Natural killer cell (primary cell): ENCODE measurements around the gene PCED1A. TPM values are rescaled to one million over a fixed set of nuclear protein-coding genes. Genes with fewer than 3 reads are reported as not detected.
A peak's percentile ranks its signal among the peaks of the same experiment; 100 is the strongest.

Experiments
- ATAC-seq, 3 donors: fragments of 150-1000 bp in 2 of 3; fragments of 200-7000 bp in 1 of 3; cut with Tn5 transposase; 1 replicate in 1 of 3; 2 replicates in 2 of 3; pipeline ENCODE4 v1.10.0; 2021; ENCODE audit warnings: mild to moderate bottlenecking in 2 of 3, moderate library complexity in 2 of 3
- DNase-seq, 2 donors: peaks; one replicate each; pipeline versions ENCODE4 v3.0.0 to v3.0.0-alpha.2; 2013 to 2021; ENCODE audit warnings: mixed read lengths in 1 of 2
- H3K27ac ChIP-seq: one replicate; pipeline ENCODE4 v1.5.1; 2013; ENCODE audit warnings: mild to moderate bottlenecking, low read length
- H3K27me3 ChIP-seq: one replicate; pipeline ENCODE4 v1.6.1; 2013; ENCODE audit warnings: low read length; ENCODE audit not compliant: control insufficient read depth, insufficient read depth
- H3K36me3 ChIP-seq: one replicate; pipeline ENCODE4 v1.6.1; 2013; ENCODE audit warnings: low read length; ENCODE audit not compliant: control insufficient read depth, insufficient read depth
- H3K4me1 ChIP-seq: one replicate; pipeline ENCODE4 v1.6.1; 2013; ENCODE audit warnings: low read length; ENCODE audit not compliant: control insufficient read depth, insufficient read depth
- H3K4me3 ChIP-seq: one replicate; pipeline ENCODE4 v1.5.1; 2013; ENCODE audit warnings: low read length
- H3K9me3 ChIP-seq: one replicate; pipeline ENCODE4 v1.6.1; 2013; ENCODE audit warnings: low read length; ENCODE audit not compliant: control insufficient read depth, insufficient read depth
- H3K27ac Mint-ChIP-seq, 2 donors: one replicate each; pipeline ENCODE4 v1.8.0; 2022; ENCODE audit warnings: mild to moderate bottlenecking in 2 of 2, mixed read lengths in 2 of 2, moderate library complexity in 1 of 2
- H3K27me3 Mint-ChIP-seq, 2 donors: one replicate each; pipeline ENCODE4 v1.8.0; 2022; ENCODE audit warnings: low read depth in 2 of 2, mixed read lengths in 2 of 2
- H3K36me3 Mint-ChIP-seq: one replicate; pipeline ENCODE4 v1.8.0; 2022; ENCODE audit warnings: mixed read lengths
- H3K4me1 Mint-ChIP-seq, 2 donors: one replicate each; pipeline ENCODE4 v1.8.0; 2022; ENCODE audit warnings: mixed read lengths in 2 of 2
- H3K4me3 Mint-ChIP-seq: one replicate; pipeline ENCODE4 v1.8.0; 2022; ENCODE audit warnings: mild to moderate bottlenecking, moderate library complexity, mixed read lengths
- H3K9me3 Mint-ChIP-seq, 2 donors: one replicate each; pipeline ENCODE4 v1.8.0; 2022; ENCODE audit warnings: mixed read lengths in 2 of 2
- whole genome bisulfite sequencing: methylation state at CpG from one replicate; pipeline ENCODE4 v1.1.7; 2013; ENCODE audit warnings: missing lambda C conversion rate; ENCODE audit not compliant: insufficient coverage; 5-methylcytosine and 5-hydroxymethylcytosine counted together
- intact Hi-C: fragments of 100-400 bp; cut with micrococcal nuclease; formaldehyde crosslinking; loops from one replicate; pipeline ENCODE4 v1.14.2; 2022
- total RNA-seq, 4 donors: library from RNA; stranded (reverse); fragments of 120-200 nt in 1 of 4; gene quantifications; one replicate each; pipeline versions ENCODE4 v1.2.3 to v1.2.4, GENCODE V29; 2013 to 2022
- TF ChIP-seq, protein P1 (sequence below): fragments of 200-600 bp; IDR thresholded peaks from one replicate; pipeline ENCODE4 v1.8.0; 2022; ENCODE audit warnings: antibody characterized with exemption

Gene PCED1A
- total RNA-seq, 3 donors from 2014 or later (not counting 1 experiment from before 2014, with no cell fraction given): 70.3 to 76.5 (median 71.1) TPM

DNA sequence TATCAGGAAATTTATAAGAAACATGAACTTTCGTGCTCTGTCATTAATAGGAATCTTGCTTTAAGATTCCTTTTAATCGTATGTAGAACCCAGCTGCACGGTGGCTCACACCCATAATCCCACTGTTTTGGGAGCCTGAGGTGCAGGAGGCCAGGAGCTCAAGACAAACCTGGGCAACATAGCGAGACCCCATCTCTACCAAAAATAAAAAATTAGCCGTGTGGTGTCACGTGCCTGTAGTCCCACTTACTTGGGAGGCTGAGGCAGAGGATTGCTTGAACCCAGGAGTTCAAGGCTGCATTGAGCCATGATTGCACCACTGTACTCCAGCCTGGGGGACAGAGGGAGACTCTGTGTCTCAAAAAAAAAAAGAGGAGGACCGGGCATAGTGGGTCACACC lies 40.2 kb upstream of the PCED1A start:
- TF ChIP-seq, protein P1, sequence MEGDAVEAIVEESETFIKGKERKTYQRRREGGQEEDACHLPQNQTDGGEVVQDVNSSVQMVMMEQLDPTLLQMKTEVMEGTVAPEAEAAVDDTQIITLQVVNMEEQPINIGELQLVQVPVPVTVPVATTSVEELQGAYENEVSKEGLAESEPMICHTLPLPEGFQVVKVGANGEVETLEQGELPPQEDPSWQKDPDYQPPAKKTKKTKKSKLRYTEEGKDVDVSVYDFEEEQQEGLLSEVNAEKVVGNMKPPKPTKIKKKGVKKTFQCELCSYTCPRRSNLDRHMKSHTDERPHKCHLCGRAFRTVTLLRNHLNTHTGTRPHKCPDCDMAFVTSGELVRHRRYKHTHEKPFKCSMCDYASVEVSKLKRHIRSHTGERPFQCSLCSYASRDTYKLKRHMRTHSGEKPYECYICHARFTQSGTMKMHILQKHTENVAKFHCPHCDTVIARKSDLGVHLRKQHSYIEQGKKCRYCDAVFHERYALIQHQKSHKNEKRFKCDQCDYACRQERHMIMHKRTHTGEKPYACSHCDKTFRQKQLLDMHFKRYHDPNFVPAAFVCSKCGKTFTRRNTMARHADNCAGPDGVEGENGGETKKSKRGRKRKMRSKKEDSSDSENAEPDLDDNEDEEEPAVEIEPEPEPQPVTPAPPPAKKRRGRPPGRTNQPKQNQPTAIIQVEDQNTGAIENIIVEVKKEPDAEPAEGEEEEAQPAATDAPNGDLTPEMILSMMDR: no peak
- WGBS: 77% methylated on average over 6 of the region's 7 CpGs
- H3K36me3 Mint-ChIP-seq: no peaks in the 10 kb centered on the region
- no peaks in the 10 kb centered on the region for H3K9me3 ChIP-seq
- intact Hi-C loops: no loop called here
- no peak overlapping the region for H3K27ac ChIP-seq
- no peaks in the 10 kb centered on the region for H3K27me3 ChIP-seq
- no peak overlapping the region for H3K4me3 ChIP-seq
- no peaks in the 10 kb centered on the region for H3K9me3 Mint-ChIP-seq
- H3K4me1 ChIP-seq: peaks cover 8% of the 10 kb centered on the region
- no peak overlapping the region for H3K4me3 Mint-ChIP-seq
- H3K27ac Mint-ChIP-seq: peak overlapping the region; percentile 35 to 48
- peaks cover 66% of the 10 kb centered on the region in 2 donors for H3K4me1 Mint-ChIP-seq
- no peak for DNase-seq
- ATAC-seq: no peak
- no peaks in the 10 kb centered on the region for H3K27me3 Mint-ChIP-seq
- H3K36me3 ChIP-seq: no peaks in the 10 kb centered on the region

GRCh38 chr20:2879146-2879545 lies 38.7 kb upstream of the PCED1A start:
- intact Hi-C loops: no loop called here

DNA sequence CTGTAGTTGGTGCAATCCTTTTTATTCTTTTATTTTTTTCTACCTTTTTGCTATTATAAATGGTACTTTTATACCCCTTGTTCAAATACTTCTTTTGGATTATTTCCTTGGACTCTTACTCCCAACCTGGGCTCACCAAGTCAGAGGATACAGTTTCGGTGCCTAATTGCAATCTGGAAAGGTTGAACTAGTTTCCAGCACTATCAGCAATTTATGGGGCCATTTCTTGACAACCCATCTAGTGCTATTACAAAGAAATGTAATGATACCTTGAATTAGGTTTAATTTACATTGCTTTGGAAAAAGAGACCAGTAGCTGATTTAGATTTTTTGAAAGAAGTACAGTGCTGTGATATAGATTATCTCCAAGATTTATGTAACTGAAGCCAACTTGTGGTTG lies 38.1 kb upstream of the PCED1A start:
- Histone ChIP-seq H3K4me1 (peaks cover 20% of the 10 kb centered on the region), H3K27me3 (no peaks in the 10 kb centered on the region), H3K4me3 (no peak overlapping the region), H3K36me3 (no peaks in the 10 kb centered on the region), H3K27ac (no peak overlapping the region), H3K9me3 (no peaks in the 10 kb centered on the region)
- intact Hi-C loops: no loop called here
- no peak for ATAC-seq
- Mint-ChIP-seq H3K4me1 (peaks cover 63 to 66% of the 10 kb centered on the region in 2 donors), H3K36me3 (no peaks in the 10 kb centered on the region), H3K9me3 (no peaks in the 10 kb centered on the region), H3K27me3 (no peaks in the 10 kb centered on the region), H3K27ac (peak overlapping the region; percentile 58 to 69), H3K4me3 (no peak overlapping the region)
- TF ChIP-seq, protein P1: no peak
- WGBS: 91% methylated on average over 1 of the region's 1 CpG
- no peak for DNase-seq

More at GRCh38 chr20:2879146-2879545, 38.7 kb upstream of the PCED1A start:
- Histone ChIP-seq H3K27ac (no peak overlapping the region), H3K4me3 (no peak overlapping the region), H3K36me3 (no peaks in the 10 kb centered on the region), H3K27me3 (no peaks in the 10 kb centered on the region), H3K9me3 (no peaks in the 10 kb centered on the region), H3K4me1 (peaks cover 16% of the 10 kb centered on the region)
- Mint-ChIP-seq H3K4me1 (peaks cover 66 to 67% of the 10 kb centered on the region in 2 donors), H3K4me3 (no peak overlapping the region), H3K9me3 (no peaks in the 10 kb centered on the region), H3K36me3 (no peaks in the 10 kb centered on the region), H3K27ac (peak overlapping the region; percentile 58 to 69), H3K27me3 (no peaks in the 10 kb centered on the region)
- DNase-seq (no peak), ATAC-seq (no peak)
- TF ChIP-seq, protein P1: no peak
- 86% methylated on average over 3 of the region's 3 CpGs for WGBS

- Histone ChIP-seq H3K4me1 (peaks cover 43% of the 10 kb centered on the region), H3K36me3 (no peaks in the 10 kb centered on the region), H3K27ac (no peak overlapping the region), H3K4me3 (no peak overlapping the region), H3K27me3 (no peaks in the 10 kb centered on the region), H3K9me3 (no peaks in the 10 kb centered on the region)
- Mint-ChIP-seq H3K9me3 (no peaks in the 10 kb centered on the region), H3K27me3 (no peaks in the 10 kb centered on the region), H3K4me1 (peaks cover 76 to 79% of the 10 kb centered on the region in 2 donors), H3K4me3 (peak overlapping the region; percentile 82), H3K36me3 (no peaks in the 10 kb centered on the region), H3K27ac (peak overlapping the region; percentile 74 to 76)
- DNase-seq (no peak), ATAC-seq (no peak)
- intact Hi-C loops: no loop called here
- TF ChIP-seq, protein P1: no peak
- WGBS: 97% methylated on average over 5 of the region's 5 CpGs
These were observed 35.3 kb upstream of the PCED1A start for GRCh38 chr20:2875690-2876203.
